ENCODE data around the gene DAB2.

DAB2 gene

DNA sequence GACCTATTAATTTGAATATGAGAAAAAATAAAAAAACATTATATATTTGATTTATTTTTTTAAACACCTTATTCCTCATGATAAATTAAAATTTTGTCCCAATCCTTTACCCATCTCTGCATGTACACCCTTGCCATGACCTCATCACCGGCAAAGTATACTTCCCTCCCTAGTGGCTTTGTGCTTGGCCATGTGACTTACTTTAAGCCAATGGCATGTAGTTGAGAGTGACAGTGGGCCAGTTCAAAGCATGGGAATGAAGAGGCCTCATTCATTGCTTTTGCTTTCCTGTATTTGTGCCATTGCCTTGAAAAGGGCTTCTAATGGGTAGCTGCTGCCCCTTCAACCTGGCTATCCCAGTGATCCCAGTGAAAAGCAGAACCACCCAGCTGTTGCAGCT, 91.7 kb downstream of the DAB2 start:
- no peak for DNase-seq

- no peak for DNase-seq
These were observed 92.9 kb downstream of the DAB2 start for GRCh38 chr5:39331861-39332381.

- DNase-seq: no peak
These were observed 96.0 kb downstream of the DAB2 start for GRCh38 chr5:39328731-39329130.

GRCh38 chr5:39323542-39323941, 101.2 kb downstream of the DAB2 start:
- DNase-seq: no peak
